Kidney capillary endothelial cell (primary cell): ENCODE results near the gene MUC5AC.

ENCODE experiments used
- DNase-seq: peaks from one replicate; pipeline ENCODE4 v3.0.0-alpha.2; 2018; ENCODE audit warnings: low spot score

MUC5AC gene

GRCh38 chr11:1226226-1226985 is 68.7 kb downstream of the MUC5AC start:
- DNase-seq: no peak

- no peak for DNase-seq
Measured at GRCh38 chr11:1226986-1227550, 69.3 kb downstream of the MUC5AC start.

GRCh38 chr11:1227551-1228100 is 69.9 kb downstream of the MUC5AC start:
- no peak for DNase-seq

GRCh38 chr11:1228101-1228821 is 70.5 kb downstream of the MUC5AC start:
- no peak for DNase-seq

- no peak for DNase-seq
Measured at GRCh38 chr11:1228921-1229451, 71.2 kb downstream of the MUC5AC start.

GRCh38 chr11:1229471-1230120 is 71.8 kb downstream of the MUC5AC start:
- no peak for DNase-seq

GRCh38 chr11:1230121-1230455 is 72.3 kb downstream of the MUC5AC start:
- no peak for DNase-seq

GRCh38 chr11:1230456-1231395 is 73.0 kb downstream of the MUC5AC start:
- DNase-seq: no peak

GRCh38 chr11:1231396-1232020 is 73.8 kb downstream of the MUC5AC start:
- DNase-seq: no peak

- no peak for DNase-seq
Measured at GRCh38 chr11:1232021-1232882, 74.5 kb downstream of the MUC5AC start.

- no peak for DNase-seq
Measured at GRCh38 chr11:1232883-1233321, 75.1 kb downstream of the MUC5AC start.

- DNase-seq: no peak
Measured at GRCh38 chr11:1233351-1234053, 75.7 kb downstream of the MUC5AC start.

- no peak for DNase-seq
Measured at GRCh38 chr11:1234054-1234720, 76.4 kb downstream of the MUC5AC start.

GRCh38 chr11:1234771-1235305 is 77.1 kb downstream of the MUC5AC start:
- no peak for DNase-seq

GRCh38 chr11:1235306-1235900 is 77.7 kb downstream of the MUC5AC start:
- DNase-seq: no peak

- DNase-seq: no peak
Measured at GRCh38 chr11:1235901-1236315, 78.2 kb downstream of the MUC5AC start.

- no peak for DNase-seq
Measured at GRCh38 chr11:1236316-1237127, 78.8 kb downstream of the MUC5AC start.
